Measurements from ENCODE around the gene HACD3. TPM values are rescaled to one million over a fixed set of nuclear protein-coding genes. Genes with fewer than 3 reads are reported as not detected.

Gene HACD3
- total RNA-seq, 1 donor from 2014 or later, result 30.2 TPM

GRCh38 chr15:65595960-65596359 is 65.7 kb downstream of the HACD3 start:
- TF ChIP-seq CTCF (IDR thresholded peaks at IDR 0.05) (no peak), POLR2A (IDR thresholded peaks at IDR 0.05) (no peak)
- no peak overlapping the region for H3K4me3 ChIP-seq
- no peaks in the 10 kb centered on the region for H3K4me1 ChIP-seq
- peaks cover 0 to 73% of the 10 kb centered on the region in 2 donors for H3K36me3 ChIP-seq
- H3K27ac ChIP-seq, result no peak overlapping the region
- intact Hi-C loops (cut with DNase I), result no loop called here
- H3K9me3 ChIP-seq, result no peaks in the 10 kb centered on the region
- no peak for DNase-seq (ENCODE audit: extremely low spot score in 2 of 2)
- no peaks in the 10 kb centered on the region for H3K27me3 ChIP-seq

- H3K4me1 ChIP-seq, result no peaks in the 10 kb centered on the region
- H3K9me3 ChIP-seq, result no peaks in the 10 kb centered on the region
- no peak for TF ChIP-seq POLR2AphosphoS5 (IDR thresholded peaks at IDR 0.05; ENCODE audit: insufficient read depth in 1 of 2, low read depth in 1 of 2)
- no peak for TF ChIP-seq CTCF (IDR thresholded peaks at IDR 0.05)
- TF ChIP-seq POLR2A (IDR thresholded peaks at IDR 0.05), result no peak
- intact Hi-C loops (cut with DNase I), result no loop called here
- DNase-seq (ENCODE audit: extremely low spot score in 2 of 2), result no peak
- peaks cover 0 to 66% of the 10 kb centered on the region in 2 donors for H3K36me3 ChIP-seq
- H3K27ac ChIP-seq, result no peak overlapping the region
- no peak overlapping the region for H3K4me3 ChIP-seq
- H3K27me3 ChIP-seq, result no peaks in the 10 kb centered on the region
Measured at GRCh38 chr15:65598468-65598867, 68.2 kb downstream of the HACD3 start.

- no peaks in the 10 kb centered on the region for H3K4me1 ChIP-seq
- H3K27ac ChIP-seq, result no peak overlapping the region
- no peaks in the 10 kb centered on the region for H3K27me3 ChIP-seq
- intact Hi-C loops (cut with DNase I), result no loop called here
- TF ChIP-seq CTCF (IDR thresholded peaks at IDR 0.05) (no peak), POLR2AphosphoS5 (IDR thresholded peaks at IDR 0.05; ENCODE audit: insufficient read depth in 1 of 2, low read depth in 1 of 2) (no peak), POLR2A (IDR thresholded peaks at IDR 0.05) (no peak)
- no peak overlapping the region for H3K4me3 ChIP-seq
- peaks cover 0 to 71% of the 10 kb centered on the region in 2 donors for H3K36me3 ChIP-seq
- H3K9me3 ChIP-seq, result no peaks in the 10 kb centered on the region
- no peak for DNase-seq (ENCODE audit: extremely low spot score in 2 of 2)
Measured at GRCh38 chr15:65599677-65600076, 69.4 kb downstream of the HACD3 start.

GRCh38 chr15:65603134-65603533 is 72.9 kb downstream of the HACD3 start:
- TF ChIP-seq POLR2A (IDR thresholded peaks at IDR 0.05), result no peak
- no peak for TF ChIP-seq POLR2AphosphoS5 (IDR thresholded peaks at IDR 0.05; ENCODE audit: insufficient read depth in 1 of 2, low read depth in 1 of 2)
- TF ChIP-seq CTCF (IDR thresholded peaks at IDR 0.05), result no peak
- H3K4me1 ChIP-seq, result no peaks in the 10 kb centered on the region
- no peaks in the 10 kb centered on the region for H3K27me3 ChIP-seq
- DNase-seq (ENCODE audit: extremely low spot score in 2 of 2), result no peak
- no peaks in the 10 kb centered on the region for H3K9me3 ChIP-seq
- no peak overlapping the region for H3K27ac ChIP-seq
- H3K36me3 ChIP-seq, result peaks cover 0 to 53% of the 10 kb centered on the region in 2 donors
- intact Hi-C loops (cut with DNase I), result no loop called here
- no peak overlapping the region for H3K4me3 ChIP-seq

GRCh38 chr15:65603559-65603958 is 73.3 kb downstream of the HACD3 start:
- intact Hi-C loops (cut with DNase I), result no loop called here
- no peaks in the 10 kb centered on the region for H3K9me3 ChIP-seq
- TF ChIP-seq POLR2AphosphoS5 (IDR thresholded peaks at IDR 0.05; ENCODE audit: insufficient read depth in 1 of 2, low read depth in 1 of 2) (no peak), CTCF (IDR thresholded peaks at IDR 0.05) (no peak), POLR2A (IDR thresholded peaks at IDR 0.05) (no peak)
- peaks cover 0 to 49% of the 10 kb centered on the region in 2 donors for H3K36me3 ChIP-seq
- no peak overlapping the region for H3K4me3 ChIP-seq
- no peaks in the 10 kb centered on the region for H3K27me3 ChIP-seq
- peaks cover under 1% of the 10 kb centered on the region for H3K4me1 ChIP-seq
- no peak overlapping the region for H3K27ac ChIP-seq
- DNase-seq (ENCODE audit: extremely low spot score in 2 of 2), result no peak
